GM13977 (cell line): ENCODE data around the gene WNT10A.

Source experiments
- DNase-seq: peaks from one replicate; pipeline ENCODE4 v3.0.0; 2012; ENCODE audit warnings: low spot score
- CTCF ChIP-seq: IDR thresholded peaks from 2 replicates; pipeline ENCODE4 v1.5.1; 2012; ENCODE audit warnings: mild to moderate bottlenecking, control low read depth; ENCODE audit not compliant: insufficient read depth; ENCODE audit errors: extremely low read depth, missing control alignments
- in situ Hi-C: fragments of 300-500 bp; cut with MboI; formaldehyde crosslinking; loops from one replicate; pipeline ENCODE4 v1.12.0; 2022; ENCODE audit warnings: low sequenced_read_pairs, low pct_unique_long_range_greater_than_20kb, mixed read lengths, inconsistent platforms; ENCODE audit not compliant: unreplicated experiment

Gene WNT10A

DNA sequence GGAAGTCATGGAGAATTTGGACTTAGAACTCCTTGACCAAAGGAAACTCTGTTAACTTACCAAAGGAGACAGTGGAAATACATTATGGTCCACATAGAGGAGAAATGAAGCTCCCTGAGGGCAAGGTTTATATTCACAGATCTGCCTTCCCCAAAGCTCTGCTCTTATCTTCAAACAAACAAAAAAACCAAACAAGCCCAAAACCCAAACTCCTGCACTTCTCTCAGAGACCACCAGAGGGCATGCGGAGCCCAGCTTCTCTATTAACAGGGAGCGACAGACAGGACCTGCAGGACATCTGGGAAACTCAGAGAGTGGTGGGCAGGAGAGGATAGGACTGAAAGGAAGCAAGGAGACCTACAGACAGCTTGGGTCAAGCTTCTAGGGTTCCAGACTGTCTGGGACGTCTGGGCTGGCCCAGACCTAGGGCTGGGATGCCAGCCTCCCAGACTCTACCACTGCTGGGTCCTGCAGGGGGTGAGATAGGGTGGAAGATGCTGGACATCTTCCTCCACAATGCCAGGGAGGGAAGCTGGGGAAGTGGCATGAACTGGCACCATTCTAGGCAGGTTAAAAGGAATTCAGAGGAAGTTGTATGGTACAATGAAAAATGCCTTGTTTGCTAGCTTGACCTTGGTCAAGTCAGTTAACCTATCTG, 4.0 kb upstream of the WNT10A start:
- peak; percentile 92 for TF ChIP-seq CTCF
- in situ Hi-C loops = no loop called here
- peak; percentile 82 for DNase-seq

DNA sequence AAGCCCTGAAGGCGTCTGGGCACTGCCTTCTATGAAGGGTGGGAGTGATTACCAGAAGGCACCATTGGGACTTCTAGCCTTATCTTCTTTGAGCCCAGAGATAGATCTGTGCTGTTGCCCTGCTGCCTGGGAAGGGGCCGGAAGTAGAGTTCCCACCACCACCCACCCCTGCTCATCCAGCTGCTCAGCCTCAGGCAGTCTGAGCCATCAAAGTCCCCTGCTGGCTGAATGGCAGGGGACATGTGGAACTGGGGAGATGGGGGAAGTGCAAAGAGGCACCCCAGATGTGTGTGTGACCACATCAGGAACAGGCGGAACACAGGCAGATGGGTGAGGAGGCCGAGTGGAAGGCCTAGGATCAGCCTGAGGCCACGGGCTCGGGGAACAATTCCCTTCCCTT, 3.3 kb upstream of the WNT10A start:
- no peak for TF ChIP-seq CTCF
- in situ Hi-C loops = no loop called here
- DNase-seq = no peak

GRCh38 chr2:218877891-218878290, 2.8 kb upstream of the WNT10A start:
- TF ChIP-seq CTCF = no peak
- in situ Hi-C loops = no loop called here
- no peak for DNase-seq

GRCh38 chr2:218878486-218878885, 2.2 kb upstream of the WNT10A start:
- no peak for TF ChIP-seq CTCF
- DNase-seq = no peak
- in situ Hi-C loops = no loop called here

GRCh38 chr2:218878926-218879761, 1.5 kb upstream of the WNT10A start:
- TF ChIP-seq CTCF = no peak
- DNase-seq = no peak
- in situ Hi-C loops = no loop called here

GRCh38 chr2:218879776-218880101, 913 bp upstream of the WNT10A start:
- in situ Hi-C loops = no loop called here
- no peak for DNase-seq

More at GRCh38 chr2:218879776-218880101, 913 bp upstream of the WNT10A start:
- no peak for TF ChIP-seq CTCF
